Keratinocyte (primary cell): ENCODE results near the gene MRTO4. TPM values are rescaled to one million over a fixed set of nuclear protein-coding genes. Genes with fewer than 3 reads are reported as not detected.

ENCODE experiments used
- DNase-seq: peaks from one replicate; pipeline ENCODE4 v3.0.0-alpha.2; 2011; ENCODE audit warnings: low read depth, missing footprints, low spot score
- FAIRE-seq: peaks from 2 replicates; lab custom pipeline; 2011; peaks lifted over from hg19 to GRCh38; lab: Jason Lieb, UNC
- H2AFZ ChIP-seq: 2 replicates; pipeline ENCODE4 v1.6.0; 2012; ENCODE audit warnings: low read length, control low read depth, inconsistent platforms; ENCODE audit not compliant: control insufficient read depth
- H3K27ac ChIP-seq: 2 replicates; pipeline ENCODE4 v1.5.1; 2011; ENCODE audit warnings: low read length; ENCODE audit not compliant: control insufficient read depth, insufficient read depth
- H3K27me3 ChIP-seq: 3 replicates; pipeline ENCODE4 v1.6.0; 2011; ENCODE audit warnings: low read length; ENCODE audit not compliant: control insufficient read depth, insufficient read depth; ENCODE audit errors: extremely low read depth
- H3K36me3 ChIP-seq, 2 experiments: 2 replicates in 1 of 2; 3 replicates in 1 of 2; pipeline ENCODE4 v1.5.1; 2011; ENCODE audit warnings: low read length in 2 of 2, mild to moderate bottlenecking in 1 of 2; ENCODE audit not compliant: control insufficient read depth in 2 of 2, insufficient read depth in 2 of 2; ENCODE audit errors: extremely low read depth in 1 of 2
- H3K4me1 ChIP-seq: 3 replicates; pipeline ENCODE4 v1.5.1; 2011; ENCODE audit warnings: low read length; ENCODE audit not compliant: control insufficient read depth, insufficient read depth; ENCODE audit errors: extremely low read depth
- H3K4me2 ChIP-seq: 3 replicates; pipeline ENCODE4 v1.6.0; 2011; ENCODE audit warnings: low read depth, low read length; ENCODE audit not compliant: control insufficient read depth, insufficient read depth; ENCODE audit errors: extremely low read depth
- H3K4me3 ChIP-seq, 3 experiments: fragments of 200-600 bp in 1 of 3; sonication (generic) in 1 of 3; 2 replicates in 2 of 3; 3 replicates in 1 of 3; pipeline ENCODE4 v1.5.1; 2011 to 2016; ENCODE audit warnings: low read length in 3 of 3, mild to moderate bottlenecking in 3 of 3, control low read depth in 2 of 3, inconsistent platforms in 1 of 3, low read depth in 1 of 3, mixed read lengths in 1 of 3, mixed run types in 1 of 3, moderate library complexity in 1 of 3; ENCODE audit not compliant: control insufficient read depth in 2 of 3, insufficient read depth in 2 of 3; ENCODE audit errors: extremely low read depth in 1 of 3
- H3K79me2 ChIP-seq: 2 replicates; pipeline ENCODE4 v1.6.0; 2012; ENCODE audit warnings: low read length; ENCODE audit not compliant: control insufficient read depth, insufficient read depth
- H3K9ac ChIP-seq: 3 replicates; pipeline ENCODE4 v1.6.0; 2011; ENCODE audit warnings: low read length; ENCODE audit not compliant: control insufficient read depth, insufficient read depth; ENCODE audit errors: extremely low read depth
- H3K9me1 ChIP-seq: 3 replicates; pipeline ENCODE4 v1.6.0; 2011; ENCODE audit warnings: low read length; ENCODE audit not compliant: control insufficient read depth, insufficient read depth; ENCODE audit errors: extremely low read depth
- H3K9me3 ChIP-seq: 2 replicates; pipeline ENCODE4 v1.5.1; 2012; ENCODE audit warnings: low read depth, low read length; ENCODE audit not compliant: control insufficient read depth
- H4K20me1 ChIP-seq: 3 replicates; pipeline ENCODE4 v1.6.0; 2011; ENCODE audit warnings: low read length; ENCODE audit not compliant: control insufficient read depth, insufficient read depth; ENCODE audit errors: extremely low read depth
- CTCF ChIP-seq, 3 experiments: IDR thresholded peaks in 1 of 3; conservative IDR thresholded peaks in 1 of 3; optimal IDR thresholded peaks in 1 of 3; 2 replicates in 2 of 3; 3 replicates in 1 of 3; pipeline versions ENCODE3 to v1.5.1; 2011; ENCODE audit warnings: low read length in 3 of 3, mild to moderate bottlenecking in 3 of 3, moderate library complexity in 2 of 3, control low read depth in 1 of 3, inconsistent platforms in 1 of 3; ENCODE audit not compliant: insufficient read depth in 2 of 3; ENCODE audit errors: extremely low read depth in 1 of 3
- EZH2 ChIP-seq: IDR thresholded peaks from one replicate; pipeline ENCODE4 v1.6.1; 2012; ENCODE audit warnings: inconsistent platforms, mild to moderate bottlenecking, low read length, moderate library complexity
- dilution Hi-C: fragments of 300-500 bp; cut with MboI; formaldehyde crosslinking; loops from one replicate; pipeline ENCODE4 v1.7.0; 2020; ENCODE audit warnings: low sequenced_read_pairs; ENCODE audit not compliant: extremely low pct_ligation_motif_present
- polyA plus RNA-seq, 5 experiments: library from polyadenylated mRNA; depleted of rRNA in 3 of 5; stranded (reverse) in 3 of 5; stranded (forward) in 1 of 5; unstranded in 1 of 5; fragments of >200 nt; gene quantifications; 1 replicate in 1 of 5; 2 replicates in 3 of 5; 3 replicates in 1 of 5; pipeline versions ENCODE4 v1.2.1 to v1.2.3, GENCODE V29; 2011 to 2012; ENCODE audit warnings: missing spikeins in 2 of 5, low read depth in 1 of 5, low replicate concordance in 1 of 5

MRTO4 gene
- polyA plus RNA-seq, 1 donor (not counting 4 experiments of a cell fraction or from before 2014, with no cell fraction given), result 50.2 TPM

GRCh38 chr1:19206947-19207346 is 44.7 kb upstream of the MRTO4 start:
- TF ChIP-seq EZH2 (no peak), CTCF (optimal IDR thresholded peaks at IDR 0.05 in 1 of 3, IDR thresholded peaks at IDR 0.05 in 1 of 3, conservative IDR thresholded peaks at IDR 0.05 in 1 of 3; ENCODE audit: extremely low read depth in 1 of 3, insufficient read depth in 2 of 3, low read length in 3 of 3) (no peak)
- H3K4me2 ChIP-seq, result no peak overlapping the region
- H3K27ac ChIP-seq, result no peak overlapping the region
- H3K4me1 ChIP-seq, result peaks cover 34% of the 10 kb centered on the region
- FAIRE-seq (no peak), DNase-seq (no peak)
- H3K9me1 ChIP-seq, result no peaks in the 10 kb centered on the region
- no peaks in the 10 kb centered on the region for H3K9me3 ChIP-seq
- H3K4me3 ChIP-seq, result no peak overlapping the region
- H3K9ac ChIP-seq, result no peak overlapping the region
- peaks cover 93% of the 10 kb centered on the region for H3K79me2 ChIP-seq
- dilution Hi-C loops, result no loop called here
- peaks cover 3 to 6% of the 10 kb centered on the region in 2 experiments for H3K36me3 ChIP-seq
- peaks cover 11% of the 10 kb centered on the region for H4K20me1 ChIP-seq
- no peak overlapping the region for H2AFZ ChIP-seq
- H3K27me3 ChIP-seq, result no peaks in the 10 kb centered on the region

- Histone ChIP-seq H3K27me3 (no peaks in the 10 kb centered on the region), H3K36me3 (peaks cover 0 to 13% of the 10 kb centered on the region in 2 experiments), H3K27ac (peak overlapping the region; percentile 97), H3K9me3 (no peaks in the 10 kb centered on the region), H4K20me1 (peaks cover 4% of the 10 kb centered on the region), H3K4me2 (peak overlapping the region; percentile 95), H3K4me3 (peak overlapping the region; percentile 81 to 100 (median 98)), H3K4me1 (peaks cover 32% of the 10 kb centered on the region), H3K9ac (peak overlapping the region; percentile 97), H3K79me2 (peaks cover 94% of the 10 kb centered on the region), H2AFZ (no peak overlapping the region), H3K9me1 (no peaks in the 10 kb centered on the region)
- FAIRE-seq (peak; percentile 36), DNase-seq (no peak)
- dilution Hi-C loops, result no loop called here
- TF ChIP-seq CTCF (optimal IDR thresholded peaks at IDR 0.05 in 1 of 3, IDR thresholded peaks at IDR 0.05 in 1 of 3, conservative IDR thresholded peaks at IDR 0.05 in 1 of 3; ENCODE audit: extremely low read depth in 1 of 3, insufficient read depth in 2 of 3, low read length in 3 of 3) (no peak), EZH2 (no peak)
Measured at GRCh38 chr1:19208710-19209438, 42.7 kb upstream of the MRTO4 start.
